Esophagus (tissue), 2 donors: ENCODE results near the gene TCERG1L. TPM values are rescaled to one million over a fixed set of nuclear protein-coding genes. Genes with fewer than 3 reads are reported as not detected.
"Not testable (repeated sequence)": the region's sequence is repeated elsewhere in the genome, so short reads cannot be mapped to it uniquely, and the experiment has no call there.

Experiments used
- H3K27ac ChIP-seq, 2 donors: one replicate each; pipeline ENCODE4 v1.5.1; 2013; ENCODE audit warnings: low read depth in 2 of 2, mild to moderate bottlenecking in 2 of 2, inconsistent platforms in 1 of 2, low read length in 1 of 2, moderate library complexity in 1 of 2
- H3K27me3 ChIP-seq, 2 donors: one replicate each; pipeline ENCODE4 v1.6.1; 2013; ENCODE audit warnings: low read length in 2 of 2, control low read depth in 1 of 2, mild to moderate bottlenecking in 1 of 2; ENCODE audit not compliant: insufficient read depth in 2 of 2, control insufficient read depth in 1 of 2
- H3K36me3 ChIP-seq, 2 donors: one replicate each; pipeline ENCODE4 v1.6.1; 2013; ENCODE audit warnings: low read length in 1 of 2; ENCODE audit not compliant: control insufficient read depth in 2 of 2, insufficient read depth in 2 of 2
- H3K4me1 ChIP-seq, 2 donors: one replicate each; pipeline ENCODE4 v1.6.1; 2013; ENCODE audit warnings: low read length in 1 of 2; ENCODE audit not compliant: control insufficient read depth in 2 of 2, insufficient read depth in 2 of 2
- H3K4me3 ChIP-seq, 2 donors: one replicate each; pipeline ENCODE4 v1.5.1; 2013; ENCODE audit warnings: low read length in 2 of 2, mild to moderate bottlenecking in 2 of 2, low read depth in 1 of 2, moderate library complexity in 1 of 2
- H3K9me3 ChIP-seq, 2 donors: one replicate each; pipeline ENCODE4 v1.6.1; 2013; ENCODE audit warnings: mild to moderate bottlenecking in 2 of 2, low read depth in 1 of 2, low read length in 1 of 2, moderate library complexity in 1 of 2; ENCODE audit not compliant: control insufficient read depth in 2 of 2, insufficient read depth in 1 of 2
- WGBS, 2 donors: extraction: QIAGEN DNeasy Blood & Tissue Kit; methylation state at CpG; one replicate each; pipeline ENCODE4 v1.1.7; 2013; 5-methylcytosine and 5-hydroxymethylcytosine counted together
- polyA plus RNA-seq, 2 donors: library from polyadenylated mRNA; stranded (reverse); fragments of 200-250 nt; gene quantifications; one replicate each; pipeline ENCODE4 v1.2.3, GENCODE V29; 2013
- donor health status: healthy with polysubstance abuse.
- donor health status: Bipolar disorder and iron deficiency.

The TCERG1L gene
- polyA plus RNA-seq, 2 donors, result 0.48 TPM; not detected in 1

DNA sequence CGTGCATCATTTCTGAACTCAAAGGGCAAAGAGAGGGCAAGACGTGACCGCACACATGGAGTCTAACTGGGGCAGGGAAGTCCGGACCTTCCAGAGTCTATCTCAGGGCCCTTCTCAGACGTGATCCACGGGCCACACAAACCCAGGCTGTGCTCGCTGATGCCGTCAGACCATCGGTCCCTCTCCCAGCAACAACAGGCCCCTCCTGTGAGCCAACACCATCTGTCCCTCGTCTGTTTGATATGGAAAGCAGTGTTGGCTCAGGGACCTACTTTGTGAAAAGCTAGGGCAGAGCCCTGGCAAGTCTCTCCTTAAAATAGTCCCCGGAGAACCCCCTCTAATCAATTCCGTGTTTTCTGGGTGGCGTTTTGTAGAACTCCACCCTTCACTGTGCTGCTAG lies 208.8 kb downstream of the TCERG1L start:
- H3K4me1 ChIP-seq, result no peaks in the 10 kb centered on the region
- WGBS, 2 donors, result 67 to 70% methylated on average over 13 of the region's 13 CpGs
- no peaks in the 10 kb centered on the region for H3K36me3 ChIP-seq
- H3K27me3 ChIP-seq, result no peaks in the 10 kb centered on the region
- no peak overlapping the region for H3K4me3 ChIP-seq
- H3K9me3 ChIP-seq, result peaks cover 0 to 8% of the 10 kb centered on the region in 2 donors
- no peak overlapping the region for H3K27ac ChIP-seq

- no peaks in the 10 kb centered on the region for H3K27me3 ChIP-seq
- H3K27ac ChIP-seq, result no peak overlapping the region
- H3K4me1 ChIP-seq, result no peaks in the 10 kb centered on the region
- no peaks in the 10 kb centered on the region for H3K36me3 ChIP-seq
- H3K4me3 ChIP-seq, result no peak overlapping the region
- H3K9me3 ChIP-seq, result peaks cover 0 to 4% of the 10 kb centered on the region in 2 donors
- WGBS, 2 donors, result 90 to 91% methylated on average over 11 of the region's 11 CpGs
Observed at GRCh38 chr10:131102147-131102546, 209.4 kb downstream of the TCERG1L start.

DNA sequence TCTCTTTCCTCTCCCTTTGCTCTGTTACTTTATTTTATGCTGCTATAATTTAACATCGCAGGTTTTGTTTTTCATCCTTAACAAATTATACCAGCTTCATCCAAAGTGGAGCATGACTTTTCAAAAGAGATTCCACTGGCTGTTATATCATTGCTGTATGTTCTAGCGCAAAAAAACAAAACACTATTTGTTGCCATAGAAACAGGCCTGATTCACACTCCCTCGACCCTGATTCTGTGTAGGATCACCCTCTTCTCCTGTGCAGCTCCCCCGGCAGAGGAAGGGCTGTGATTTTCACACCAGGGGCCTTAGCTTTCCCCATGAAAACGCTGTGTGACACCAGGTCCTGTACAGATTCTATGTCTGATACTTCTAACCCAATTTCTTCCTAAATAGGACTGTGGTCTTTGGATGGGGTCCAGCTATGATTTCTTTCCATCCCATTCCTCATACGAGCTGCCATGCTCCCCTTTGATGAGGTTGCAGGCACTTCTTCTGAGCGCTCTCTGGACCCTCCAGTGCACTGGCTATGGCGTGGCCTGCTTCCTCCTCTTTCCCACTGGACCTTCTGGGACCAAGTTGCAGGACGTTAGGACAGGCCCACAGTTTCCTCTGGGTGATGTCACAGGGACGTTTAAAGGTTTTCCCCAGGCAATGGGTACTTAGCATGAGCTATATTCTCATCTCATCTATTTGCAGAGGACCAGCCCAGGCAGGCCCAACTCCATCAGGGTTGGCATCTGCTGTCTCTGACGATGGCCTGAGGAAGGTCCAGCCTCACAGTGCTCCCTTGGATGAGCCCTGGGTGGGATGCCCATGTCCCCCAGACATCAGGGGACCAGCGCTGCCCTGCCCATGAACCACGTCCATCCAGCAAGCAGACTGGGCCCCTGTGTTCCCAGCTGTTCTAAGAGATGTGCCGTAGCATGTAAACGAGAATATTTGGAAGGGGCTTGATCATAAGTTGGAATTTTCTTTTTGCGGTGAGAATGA lies 210.8 kb downstream of the TCERG1L start:
- not testable (repeated sequence) for H3K4me3 ChIP-seq, H3K36me3 ChIP-seq, H3K27ac ChIP-seq, H3K9me3 ChIP-seq, H3K27me3 ChIP-seq, H3K4me1 ChIP-seq
- 63 to 71% methylated on average over 16 of the region's 16 CpGs for WGBS, 2 donors

- H3K4me1 ChIP-seq, result peaks cover 0 to 7% of the 10 kb centered on the region in 2 donors
- no peaks in the 10 kb centered on the region for H3K27me3 ChIP-seq
- no peak overlapping the region for H3K4me3 ChIP-seq
- no peak overlapping the region for H3K27ac ChIP-seq
- 62 to 71% methylated on average over 11 of the region's 11 CpGs for WGBS, 2 donors
- H3K9me3 ChIP-seq, result no peaks in the 10 kb centered on the region
- H3K36me3 ChIP-seq, result no peaks in the 10 kb centered on the region
Observed at GRCh38 chr10:131099028-131099726, 212.3 kb downstream of the TCERG1L start.

DNA sequence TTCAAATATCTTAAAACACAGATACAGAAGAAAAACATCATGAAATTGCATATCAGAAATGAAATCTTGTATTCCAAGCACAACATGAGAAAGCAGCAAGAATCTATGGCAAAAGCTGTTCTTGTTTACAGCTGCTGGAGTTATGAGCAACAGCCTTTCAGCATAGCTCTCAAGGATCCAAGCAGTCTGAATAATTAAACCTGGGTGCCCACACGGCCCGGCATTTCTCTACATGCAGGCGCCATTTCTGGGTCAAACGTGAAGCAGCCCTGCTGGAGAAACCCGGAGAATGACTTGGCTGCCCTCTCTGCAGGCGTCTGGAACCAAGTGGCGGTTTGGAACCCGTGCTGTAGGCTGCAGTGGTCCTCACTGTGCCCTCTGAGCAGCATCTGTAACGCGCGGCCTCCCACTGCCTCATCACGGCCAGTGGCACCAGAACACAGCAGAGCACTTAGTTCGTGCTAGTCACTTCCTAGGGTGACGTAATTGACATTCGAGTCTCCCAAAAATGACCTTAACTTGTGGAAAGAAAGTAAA lies 213.0 kb downstream of the TCERG1L start:
- Histone ChIP-seq H3K36me3 (no peaks in the 10 kb centered on the region), H3K4me1 (peaks cover 3 to 7% of the 10 kb centered on the region in 2 donors), H3K27me3 (no peaks in the 10 kb centered on the region), H3K4me3 (no peak overlapping the region), H3K27ac (no peak overlapping the region), H3K9me3 (peaks cover 0 to 3% of the 10 kb centered on the region in 2 donors)
- WGBS, 2 donors, result 87 to 88% methylated on average over 15 of the region's 15 CpGs

- Histone ChIP-seq H3K36me3 (no peaks in the 10 kb centered on the region), H3K4me1 (peaks cover 3 to 7% of the 10 kb centered on the region in 2 donors), H3K4me3 (no peak overlapping the region), H3K27ac (no peak overlapping the region), H3K27me3 (no peaks in the 10 kb centered on the region), H3K9me3 (peaks cover 0 to 3% of the 10 kb centered on the region in 2 donors)
- 92 to 93% methylated on average over 7 of the region's 7 CpGs for WGBS, 2 donors
Observed at GRCh38 chr10:131096031-131096430, 215.5 kb downstream of the TCERG1L start.

DNA sequence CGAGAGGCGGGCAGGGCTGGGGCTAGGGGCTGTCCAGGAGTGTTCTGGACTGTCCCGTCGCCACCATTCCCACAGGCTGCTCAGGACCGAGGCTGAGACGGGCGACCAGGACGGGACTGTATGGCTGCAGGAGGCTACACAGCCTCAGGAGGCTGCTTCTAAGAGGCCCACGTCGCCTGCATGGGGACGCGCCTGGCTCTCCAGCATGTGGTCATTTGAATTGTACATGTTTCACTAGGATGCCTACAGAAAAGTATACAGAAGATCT lies 216.3 kb downstream of the TCERG1L start:
- Histone ChIP-seq H3K4me3 (no peak overlapping the region), H3K27me3 (no peaks in the 10 kb centered on the region), H3K36me3 (no peaks in the 10 kb centered on the region), H3K9me3 (peaks cover 0 to 3% of the 10 kb centered on the region in 2 donors), H3K27ac (no peak overlapping the region), H3K4me1 (peaks cover 3 to 10% of the 10 kb centered on the region in 2 donors)
- WGBS, 2 donors, result 87 to 92% methylated on average over 12 of the region's 12 CpGs

- Histone ChIP-seq H3K4me1 (peaks cover 3 to 10% of the 10 kb centered on the region in 2 donors), H3K4me3 (no peak overlapping the region), H3K27ac (peak overlapping the region in 1 of 2 donors; percentile 15), H3K36me3 (no peaks in the 10 kb centered on the region), H3K9me3 (peaks cover 0 to 3% of the 10 kb centered on the region in 2 donors), H3K27me3 (no peaks in the 10 kb centered on the region)
- WGBS, 2 donors, result 42 to 45% methylated on average over 25 to 29 of the region's 29 CpGs
Observed at GRCh38 chr10:131094527-131095312, 216.8 kb downstream of the TCERG1L start.

- WGBS, 2 donors, result 78 to 81% methylated on average over 19 of the region's 19 CpGs
- Histone ChIP-seq H3K4me3 (no peak overlapping the region), H3K9me3 (peaks cover 0 to 3% of the 10 kb centered on the region in 2 donors), H3K27me3 (no peaks in the 10 kb centered on the region), H3K27ac (no peak overlapping the region), H3K4me1 (peaks cover 3 to 10% of the 10 kb centered on the region in 2 donors), H3K36me3 (no peaks in the 10 kb centered on the region)
Observed at GRCh38 chr10:131093795-131094366, 217.6 kb downstream of the TCERG1L start.
